Measurements from ENCODE around the gene FRMD5. TPM values are rescaled to one million over a fixed set of nuclear protein-coding genes. Genes with fewer than 3 reads are reported as not detected.

Gene FRMD5
- polyA plus RNA-seq, 1 donor from 2014 or later = 25.8 TPM

DNA sequence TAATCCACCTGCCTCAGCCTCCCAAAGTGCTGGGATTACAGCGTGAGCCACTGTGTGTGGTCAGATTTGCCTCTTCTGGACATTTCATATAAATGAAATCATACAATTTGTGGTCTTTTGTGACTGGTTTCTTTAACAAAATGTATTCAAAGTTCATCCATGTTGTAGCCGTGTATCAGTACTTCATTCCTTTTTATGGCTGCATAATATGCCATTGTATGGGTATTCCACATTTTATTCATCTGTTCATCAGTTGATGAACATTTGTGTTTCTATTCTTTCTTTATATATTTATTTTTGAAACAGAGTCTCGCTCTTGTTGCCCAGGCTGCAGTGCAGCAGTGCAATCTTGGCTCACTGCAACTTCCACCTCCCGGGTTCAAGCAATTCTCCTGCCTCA is 342.5 kb downstream of the FRMD5 start:
- TF ChIP-seq SMC3 (conservative IDR thresholded peaks at IDR 0.05; ENCODE audit: poor library complexity) (no peak), RAD21 (conservative IDR thresholded peaks at IDR 0.05) (no peak), MXI1 (conservative IDR thresholded peaks at IDR 0.05; ENCODE audit: poor library complexity, severe bottlenecking) (no peak), EP300 (conservative IDR thresholded peaks at IDR 0.05; ENCODE audit: poor library complexity, severe bottlenecking) (no peak), EZH2 (IDR thresholded peaks at IDR 0.05; ENCODE audit: borderline replicate concordance, insufficient read depth, low read length, poor library complexity, severe bottlenecking) (no peak), REST (IDR thresholded peaks at IDR 0.05; ENCODE audit: borderline replicate concordance) (no peak), CTCF (IDR thresholded peaks at IDR 0.05; ENCODE audit: poor library complexity, severe bottlenecking) (no peak)
- H3K79me2 ChIP-seq (replicated peaks; ENCODE audit: insufficient read depth, low read length) = no peaks in the 10 kb centered on the region
- H3K9me2 ChIP-seq (ENCODE audit: insufficient read depth, low read length) = no peaks in the 10 kb centered on the region
- H2AFZ ChIP-seq (ENCODE audit: low read depth, low read length) = no peak overlapping the region
- no peak overlapping the region for H3K4me3 ChIP-seq (ENCODE audit: low read length)
- H3F3A ChIP-seq (ENCODE audit: insufficient read depth, low read length, poor library complexity, severe bottlenecking) = no peaks in the 10 kb centered on the region
- H4K20me1 ChIP-seq (ENCODE audit: insufficient read depth) = no peaks in the 10 kb centered on the region
- no peaks in the 10 kb centered on the region for H3K9me3 ChIP-seq (ENCODE audit: low read length)
- no peaks in the 10 kb centered on the region for H3K27me3 ChIP-seq (ENCODE audit: insufficient read depth, low read depth, low read length)
- no peak overlapping the region for H3K27ac ChIP-seq (ENCODE audit: low read length)
- H3K4me2 ChIP-seq (ENCODE audit: low read length) = no peak overlapping the region
- H3K36me3 ChIP-seq (ENCODE audit: insufficient read depth, low read length) = no peaks in the 10 kb centered on the region
- no peak overlapping the region for H3K9ac ChIP-seq (ENCODE audit: low read length)

DNA sequence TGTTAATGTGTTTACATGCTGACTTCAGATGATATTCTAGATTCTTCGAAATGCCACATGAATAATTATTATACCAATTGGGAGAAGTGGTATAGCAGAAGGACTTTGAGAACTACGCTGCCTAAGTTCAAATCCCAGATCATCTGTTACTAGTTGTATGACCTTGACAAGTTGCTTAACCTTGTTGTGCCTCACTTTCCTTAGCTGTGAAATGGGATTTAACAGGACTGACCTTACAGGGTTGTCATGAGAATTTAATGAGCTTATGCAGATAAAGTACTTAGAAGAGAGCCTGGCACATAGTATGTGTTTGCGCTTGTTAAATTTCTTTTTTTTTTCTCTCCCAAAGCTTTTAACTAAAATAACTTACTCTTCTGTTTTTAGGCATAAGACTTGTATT is 343.8 kb downstream of the FRMD5 start:
- Histone ChIP-seq H3K4me3 (ENCODE audit: low read length) (no peak overlapping the region), H3K27ac (ENCODE audit: low read length) (no peak overlapping the region), H3K9me3 (ENCODE audit: low read length) (no peaks in the 10 kb centered on the region), H2AFZ (ENCODE audit: low read depth, low read length) (no peak overlapping the region), H3K36me3 (ENCODE audit: insufficient read depth, low read length) (no peaks in the 10 kb centered on the region), H3K4me2 (ENCODE audit: low read length) (no peak overlapping the region), H4K20me1 (ENCODE audit: insufficient read depth) (no peaks in the 10 kb centered on the region), H3K9me2 (ENCODE audit: insufficient read depth, low read length) (no peaks in the 10 kb centered on the region), H3K27me3 (ENCODE audit: insufficient read depth, low read depth, low read length) (no peaks in the 10 kb centered on the region), H3K9ac (ENCODE audit: low read length) (no peak overlapping the region), H3K79me2 (replicated peaks; ENCODE audit: insufficient read depth, low read length) (no peaks in the 10 kb centered on the region), H3F3A (ENCODE audit: insufficient read depth, low read length, poor library complexity, severe bottlenecking) (no peaks in the 10 kb centered on the region)
- TF ChIP-seq EP300 (conservative IDR thresholded peaks at IDR 0.05; ENCODE audit: poor library complexity, severe bottlenecking) (no peak), MXI1 (conservative IDR thresholded peaks at IDR 0.05; ENCODE audit: poor library complexity, severe bottlenecking) (no peak), RAD21 (conservative IDR thresholded peaks at IDR 0.05) (no peak), TAF1 (IDR thresholded peaks at IDR 0.05; ENCODE audit: low read depth) (no peak)

DNA sequence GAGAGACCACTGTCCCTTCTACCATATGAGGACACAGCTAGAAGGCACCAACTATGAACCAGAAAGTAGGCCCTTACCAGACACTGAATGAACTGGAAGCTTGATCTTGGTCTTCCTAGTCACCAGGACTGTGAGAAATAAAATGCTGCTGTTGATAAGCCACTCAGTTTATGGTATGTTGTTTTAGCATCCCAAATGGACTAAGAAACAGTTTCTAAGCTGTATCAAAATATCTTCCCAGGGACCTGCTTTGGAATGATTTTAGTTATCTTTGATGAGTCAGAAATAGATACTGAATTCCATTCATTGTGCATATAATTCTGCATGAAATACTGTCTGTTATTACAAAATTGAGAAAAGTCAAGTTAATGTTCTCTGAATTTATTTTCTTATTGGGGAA is 349.6 kb downstream of the FRMD5 start:
- no peak for TF ChIP-seq POLR2AphosphoS5 (IDR thresholded peaks at IDR 0.05)
- TF ChIP-seq EZH2 (IDR thresholded peaks at IDR 0.05; ENCODE audit: borderline replicate concordance, insufficient read depth, low read length, poor library complexity, severe bottlenecking) = no peak
- TF ChIP-seq CTCF (IDR thresholded peaks at IDR 0.05; ENCODE audit: poor library complexity, severe bottlenecking) = no peak
- TF ChIP-seq MXI1 (conservative IDR thresholded peaks at IDR 0.05; ENCODE audit: poor library complexity, severe bottlenecking) = no peak
- no peak for TF ChIP-seq SMC3 (conservative IDR thresholded peaks at IDR 0.05; ENCODE audit: poor library complexity)
- no peak for TF ChIP-seq REST (IDR thresholded peaks at IDR 0.05; ENCODE audit: borderline replicate concordance)
- no peak for TF ChIP-seq RAD21 (conservative IDR thresholded peaks at IDR 0.05)
- TF ChIP-seq EP300 (conservative IDR thresholded peaks at IDR 0.05; ENCODE audit: poor library complexity, severe bottlenecking) = no peak
- TF ChIP-seq TAF1 (IDR thresholded peaks at IDR 0.05; ENCODE audit: low read depth) = no peak
- H3K4me3 ChIP-seq (ENCODE audit: low read length) = no peak overlapping the region

More for the DNA sequence above, 349.6 kb downstream of the FRMD5 start:
- H3F3A ChIP-seq (ENCODE audit: insufficient read depth, low read length, poor library complexity, severe bottlenecking) = no peaks in the 10 kb centered on the region
- H3K4me2 ChIP-seq (ENCODE audit: low read length) = no peak overlapping the region
- no peaks in the 10 kb centered on the region for H3K36me3 ChIP-seq (ENCODE audit: insufficient read depth, low read length)
- H3K79me2 ChIP-seq (replicated peaks; ENCODE audit: insufficient read depth, low read length) = no peaks in the 10 kb centered on the region
- H4K20me1 ChIP-seq (ENCODE audit: insufficient read depth) = no peaks in the 10 kb centered on the region
- no peaks in the 10 kb centered on the region for H3K9me3 ChIP-seq (ENCODE audit: low read length)
- no peak overlapping the region for H2AFZ ChIP-seq (ENCODE audit: low read depth, low read length)
- H3K9me2 ChIP-seq (ENCODE audit: insufficient read depth, low read length) = no peaks in the 10 kb centered on the region
- no peaks in the 10 kb centered on the region for H3K27me3 ChIP-seq (ENCODE audit: insufficient read depth, low read depth, low read length)
- H3K9ac ChIP-seq (ENCODE audit: low read length) = no peak overlapping the region
- no peak overlapping the region for H3K27ac ChIP-seq (ENCODE audit: low read length)

All from neural cell (in vitro differentiated cells).